Measurements from ENCODE around the gene LSMEM2. TPM values are rescaled to one million over a fixed set of nuclear protein-coding genes. Genes with fewer than 3 reads are reported as not detected.
A peak's percentile ranks its signal among the peaks of the same experiment; 100 is the strongest.
"Not testable (repeated sequence)": the region's sequence is repeated elsewhere in the genome, so short reads cannot be mapped to it uniquely, and the experiment has no call there.

Gene LSMEM2
- total RNA-seq, 1 donor from 2014 or later = 0.18 TPM

- no peak for DNase-seq (ENCODE audit: low spot score)
- Mint-ChIP-seq H3K4me1 (ENCODE audit: unreplicated experiment) (peaks cover 12% of the 10 kb centered on the region), H3K27me3 (ENCODE audit: unreplicated experiment) (peaks cover 5% of the 10 kb centered on the region), H3K36me3 (ENCODE audit: low read depth, unreplicated experiment) (no peaks in the 10 kb centered on the region), H3K4me3 (ENCODE audit: unreplicated experiment) (peak overlapping the region; percentile 47), H3K9me3 (ENCODE audit: unreplicated experiment) (no peaks in the 10 kb centered on the region), H3K27ac (ENCODE audit: unreplicated experiment) (no peak overlapping the region)
- TF ChIP-seq CTCF (IDR thresholded peaks at IDR 0.05; ENCODE audit: unreplicated experiment) = no peak
Observed at GRCh38 chr3:50302095-50303012, 23.5 kb downstream of the LSMEM2 start.

GRCh38 chr3:50303013-50303815 lies 24.3 kb downstream of the LSMEM2 start, which contains the start of gene HYAL1:
TSS of gene HYAL1 (minus strand) at chr3:50303574. CDS start at chr3:50302956, 618 bp downstream.
- Mint-ChIP-seq H3K36me3 (ENCODE audit: low read depth, unreplicated experiment) (no peaks in the 10 kb centered on the region), H3K4me3 (ENCODE audit: unreplicated experiment) (no peak within 1 kb of the TSS), H3K27ac (ENCODE audit: unreplicated experiment) (no peak within 1 kb of the TSS), H3K4me1 (ENCODE audit: unreplicated experiment) (peaks cover 10% of the 10 kb centered on the region), H3K9me3 (ENCODE audit: unreplicated experiment) (no peaks in the 10 kb centered on the region), H3K27me3 (ENCODE audit: unreplicated experiment) (peaks cover 5% of the 10 kb centered on the region)
- TF ChIP-seq CTCF (IDR thresholded peaks at IDR 0.05; ENCODE audit: unreplicated experiment) = no peak
- no peak for DNase-seq (ENCODE audit: low spot score)

GRCh38 chr3:50304601-50305000 lies 25.7 kb downstream of the LSMEM2 start:
- Mint-ChIP-seq H3K9me3 (ENCODE audit: unreplicated experiment) (no peaks in the 10 kb centered on the region), H3K36me3 (ENCODE audit: low read depth, unreplicated experiment) (peaks cover under 1% of the 10 kb centered on the region), H3K4me1 (ENCODE audit: unreplicated experiment) (peaks cover 9% of the 10 kb centered on the region), H3K27me3 (ENCODE audit: unreplicated experiment) (peaks cover 5% of the 10 kb centered on the region), H3K4me3 (ENCODE audit: unreplicated experiment) (no peak overlapping the region), H3K27ac (ENCODE audit: unreplicated experiment) (no peak overlapping the region)
- DNase-seq (ENCODE audit: low spot score) = no peak
- no peak for TF ChIP-seq CTCF (IDR thresholded peaks at IDR 0.05; ENCODE audit: unreplicated experiment)

GRCh38 chr3:50312041-50312440 lies 33.2 kb downstream of the LSMEM2 start:
- not testable (repeated sequence) for H3K4me3 Mint-ChIP-seq (ENCODE audit: unreplicated experiment); H3K27me3 Mint-ChIP-seq (ENCODE audit: unreplicated experiment); DNase-seq (ENCODE audit: low spot score); H3K27ac Mint-ChIP-seq (ENCODE audit: unreplicated experiment); H3K9me3 Mint-ChIP-seq (ENCODE audit: unreplicated experiment)
- peaks cover 16% of the 10 kb centered on the region for H3K4me1 Mint-ChIP-seq (ENCODE audit: unreplicated experiment)
- peaks cover 28% of the 10 kb centered on the region for H3K36me3 Mint-ChIP-seq (ENCODE audit: low read depth, unreplicated experiment)

- Mint-ChIP-seq H3K27ac (ENCODE audit: unreplicated experiment) (peak overlapping the region; percentile 50), H3K36me3 (ENCODE audit: low read depth, unreplicated experiment) (peaks cover 39% of the 10 kb centered on the region), H3K27me3 (ENCODE audit: unreplicated experiment) (peaks cover 9% of the 10 kb centered on the region), H3K4me3 (ENCODE audit: unreplicated experiment) (peak overlapping the region; percentile 81), H3K9me3 (ENCODE audit: unreplicated experiment) (no peaks in the 10 kb centered on the region), H3K4me1 (ENCODE audit: unreplicated experiment) (peaks cover 27% of the 10 kb centered on the region)
- no peak for DNase-seq (ENCODE audit: low spot score)
- no peak for TF ChIP-seq CTCF (IDR thresholded peaks at IDR 0.05; ENCODE audit: unreplicated experiment)
Observed at GRCh38 chr3:50314342-50314741, 35.5 kb downstream of the LSMEM2 start.

All from endothelial cell (in vitro differentiated cells).